H9 (cell line): ENCODE measurements around the gene ARHGAP10. TPM values are rescaled to one million over a fixed set of nuclear protein-coding genes. Genes with fewer than 3 reads are reported as not detected.

Experiments used
- DNase-seq: peaks from one replicate; pipeline ENCODE4 v3.0.0-alpha.2; 2017
- H2AFZ ChIP-seq: one replicate; pipeline ENCODE4 v1.6.1; 2013; ENCODE audit warnings: mild to moderate bottlenecking, low read length, control low read depth, moderate library complexity
- H2AK5ac ChIP-seq: 2 replicates; pipeline ENCODE4 v1.6.1; 2013; ENCODE audit warnings: low read length, control low read depth, mixed read lengths; ENCODE audit not compliant: insufficient read length
- H2BK120ac ChIP-seq: one replicate; pipeline ENCODE4 v1.6.1; 2013; ENCODE audit warnings: low read depth, mild to moderate bottlenecking, low read length, control low read depth, inconsistent platforms; ENCODE audit not compliant: poor library complexity, severe bottlenecking
- H2BK12ac ChIP-seq: 2 replicates; pipeline ENCODE4 v1.6.1; 2013; ENCODE audit warnings: low read length, control low read depth, mixed read lengths, low read depth; ENCODE audit not compliant: insufficient read length
- H2BK15ac ChIP-seq: 2 replicates; pipeline ENCODE4 v1.6.1; 2013; ENCODE audit warnings: low read depth, low read length, control low read depth
- H2BK20ac ChIP-seq: one replicate; pipeline ENCODE4 v1.6.1; 2013; ENCODE audit warnings: low read depth, mild to moderate bottlenecking, low read length, control low read depth, inconsistent platforms; ENCODE audit not compliant: poor library complexity, severe bottlenecking
- H2BK5ac ChIP-seq: 2 replicates; pipeline ENCODE4 v1.6.1; 2013; ENCODE audit warnings: low read length, control low read depth, mixed read lengths; ENCODE audit not compliant: insufficient read length
- H3K14ac ChIP-seq: 2 replicates; pipeline ENCODE4 v1.6.1; 2013; ENCODE audit warnings: low read length, control low read depth; ENCODE audit not compliant: insufficient read depth
- H3K18ac ChIP-seq: 2 replicates; pipeline ENCODE4 v1.6.1; 2013; ENCODE audit warnings: low read depth, mild to moderate bottlenecking, mixed read lengths, low read length, control low read depth; ENCODE audit not compliant: insufficient read length
- H3K23ac ChIP-seq: 2 replicates; pipeline ENCODE4 v1.6.1; 2013; ENCODE audit warnings: low read length, control low read depth, mixed read lengths, low read depth; ENCODE audit not compliant: insufficient read length
- H3K23me2 ChIP-seq: 2 replicates; pipeline ENCODE4 v1.6.1; 2013; ENCODE audit warnings: low read depth, mild to moderate bottlenecking, mixed read lengths, low read length, control low read depth; ENCODE audit not compliant: insufficient read length, poor library complexity, severe bottlenecking
- H3K27ac ChIP-seq: 2 replicates; pipeline ENCODE4 v1.5.1; 2013; ENCODE audit warnings: low read length, control low read depth, mixed read lengths, low read depth; ENCODE audit not compliant: insufficient read length
- H3K27me3 ChIP-seq: 2 replicates; pipeline ENCODE4 v1.6.1; 2013; ENCODE audit warnings: low read length, control low read depth, inconsistent platforms; ENCODE audit not compliant: insufficient read depth
- H3K4ac ChIP-seq: 2 replicates; pipeline ENCODE4 v1.6.1; 2013; ENCODE audit warnings: low read depth, mild to moderate bottlenecking, control low read depth, inconsistent platforms, low read length, moderate library complexity
- H3K4me1 ChIP-seq: 2 replicates; pipeline ENCODE4 v1.6.1; 2013; ENCODE audit warnings: low read length, control low read depth, inconsistent platforms; ENCODE audit not compliant: insufficient read depth
- H3K4me2 ChIP-seq: 2 replicates; pipeline ENCODE4 v1.6.1; 2013; ENCODE audit warnings: low read length, control low read depth, mixed read lengths; ENCODE audit not compliant: insufficient read length, insufficient read depth
- H3K56ac ChIP-seq: 2 replicates; pipeline ENCODE4 v1.6.1; 2013; ENCODE audit warnings: low read depth, mild to moderate bottlenecking, mixed read lengths, low read length, control low read depth; ENCODE audit not compliant: insufficient read length
- H3K79me1 ChIP-seq: 2 replicates; pipeline ENCODE4 v1.6.1; 2013; ENCODE audit warnings: low read depth, mild to moderate bottlenecking, moderate library complexity, low read length, control low read depth, inconsistent platforms; ENCODE audit not compliant: insufficient read depth, poor library complexity, severe bottlenecking
- H3K79me2 ChIP-seq: 2 replicates; pipeline ENCODE4 v1.6.1; 2013; ENCODE audit warnings: low read length, control low read depth, inconsistent platforms; ENCODE audit not compliant: insufficient read depth
- H3K9ac ChIP-seq: 2 replicates; pipeline ENCODE4 v1.6.1; 2013; ENCODE audit warnings: low read length, control low read depth, mixed read lengths; ENCODE audit not compliant: insufficient read length; ENCODE audit errors: extremely low read depth
- H3K9me3 ChIP-seq: one replicate; pipeline ENCODE4 v1.6.1; 2013; ENCODE audit warnings: low read depth, low read length, inconsistent platforms; ENCODE audit not compliant: control insufficient read depth
- H3T11ph ChIP-seq: one replicate; pipeline ENCODE4 v1.6.1; 2013; ENCODE audit warnings: mild to moderate bottlenecking, low read length, control low read depth, inconsistent platforms
- H4K20me1 ChIP-seq: one replicate; pipeline ENCODE4 v1.6.1; 2013; ENCODE audit not compliant: control insufficient read depth, insufficient read length, insufficient read depth
- H4K5ac ChIP-seq: 2 replicates; pipeline ENCODE4 v1.6.1; 2013; ENCODE audit warnings: low read depth, mild to moderate bottlenecking, mixed read lengths, low read length, control low read depth; ENCODE audit not compliant: insufficient read length
- H4K8ac ChIP-seq: replicated peaks from 2 replicates; pipeline ENCODE4 v1.6.1; 2013; ENCODE audit warnings: low read length, control low read depth, mixed read lengths, low read depth; ENCODE audit not compliant: insufficient read length
- H4K91ac ChIP-seq: 2 replicates; pipeline ENCODE4 v1.6.1; 2013; ENCODE audit warnings: low read depth, mild to moderate bottlenecking, moderate library complexity, mixed read lengths, low read length, control low read depth; ENCODE audit not compliant: insufficient read length
- H3K27ac Mint-ChIP-seq, 3 experiments: 2 replicates in 2 of 3; 3 replicates in 1 of 3; pipeline ENCODE4 v1.8.0; 2020 to 2021; ENCODE audit warnings: mixed read lengths in 3 of 3, mild to moderate bottlenecking in 1 of 3, moderate library complexity in 1 of 3
- H3K27me3 Mint-ChIP-seq: 2 replicates; pipeline ENCODE4 v1.8.0; 2021; ENCODE audit warnings: low read depth, mild to moderate bottlenecking, moderate library complexity, mixed read lengths
- H3K36me3 Mint-ChIP-seq, 3 experiments: 2 replicates in 2 of 3; 3 replicates in 1 of 3; pipeline ENCODE4 v1.8.0; 2020 to 2021; ENCODE audit warnings: low read depth in 3 of 3, mixed read lengths in 3 of 3; ENCODE audit not compliant: insufficient read depth in 1 of 3
- H3K4me1 Mint-ChIP-seq, 2 experiments: 2 replicates each; pipeline ENCODE4 v1.8.0; 2020; ENCODE audit warnings: mixed read lengths in 2 of 2
- H3K4me3 Mint-ChIP-seq, 2 experiments: 2 replicates in 1 of 2; 3 replicates in 1 of 2; pipeline ENCODE4 v1.8.0; 2020 to 2021; ENCODE audit warnings: mild to moderate bottlenecking in 2 of 2, mixed read lengths in 2 of 2, moderate library complexity in 1 of 2
- H3K9me3 Mint-ChIP-seq, 2 experiments: 2 replicates in 1 of 2; 3 replicates in 1 of 2; pipeline ENCODE4 v1.8.0; 2020; ENCODE audit warnings: mild to moderate bottlenecking in 2 of 2, mixed read lengths in 2 of 2, moderate library complexity in 1 of 2
- WGBS: extraction: QIAGEN DNeasy Blood & Tissue Kit; methylation state at CpG from one replicate; pipeline ENCODE4 v1.1.7; 2013; ENCODE audit warnings: missing lambda C conversion rate, low lambda C conversion rate, mixed read lengths; ENCODE audit not compliant: insufficient read length; ENCODE audit errors: extremely low coverage; 5-methylcytosine and 5-hydroxymethylcytosine counted together
- total RNA-seq: library from RNA; stranded (reverse); gene quantifications from 2 replicates; pipeline ENCODE4 v1.2.1, GENCODE V29; 2021
- TF ChIP-seq, protein P1 (sequence below): fragments of 200-600 bp; sonication (generic); conservative IDR thresholded peaks from 3 replicates; pipeline ENCODE4 v1.8.0; 2021; ENCODE audit warnings: antibody characterized with exemption, mild to moderate bottlenecking

Gene ARHGAP10
- total RNA-seq, 1 experiment from 2014 or later: 7.8 TPM

DNA sequence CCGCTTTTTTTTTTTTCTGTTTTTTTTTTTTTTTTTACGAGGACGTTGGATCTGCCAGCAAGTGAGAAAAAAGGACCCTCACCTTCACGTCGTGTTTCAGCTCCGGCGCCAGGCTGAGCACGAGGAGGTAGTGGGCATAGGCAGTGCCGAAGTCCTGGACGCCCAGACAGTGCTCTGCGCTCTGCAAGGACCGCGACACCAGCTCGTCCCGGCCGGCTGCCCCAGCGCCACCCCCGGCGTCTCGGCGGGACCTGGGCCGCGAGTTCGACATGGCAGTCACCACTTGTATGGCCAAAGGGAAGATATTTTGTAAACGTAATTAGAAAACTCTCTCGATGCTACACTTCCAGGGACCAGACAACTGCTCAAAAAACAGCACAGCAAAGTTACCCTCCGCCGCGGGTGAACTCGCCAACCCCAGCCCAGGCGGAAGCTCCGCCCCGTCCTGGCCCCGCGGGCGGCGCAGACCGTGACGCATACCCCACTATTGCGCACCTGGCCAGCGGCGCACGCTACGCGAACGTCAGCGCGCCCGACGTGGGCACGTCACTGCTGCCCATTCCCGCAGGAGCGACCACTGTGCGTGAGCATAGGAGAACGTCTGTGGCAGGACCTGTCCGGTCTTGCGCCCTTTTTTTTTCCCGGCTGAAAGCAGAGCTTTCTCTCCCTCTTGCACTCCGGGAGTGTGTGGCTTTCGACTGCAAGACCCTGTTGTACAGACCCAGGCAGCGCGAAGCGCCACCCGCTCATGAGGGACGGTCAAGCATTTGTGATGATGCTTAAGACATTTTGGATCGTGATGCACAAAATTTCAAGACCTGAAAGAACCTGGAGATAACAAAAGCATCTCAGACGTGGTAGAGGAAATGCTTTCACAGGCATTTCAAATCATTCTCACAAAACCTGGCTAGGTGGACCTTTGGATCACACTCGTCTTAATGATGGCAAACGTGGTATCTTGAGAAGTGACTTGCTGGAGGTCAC is 47.9 kb upstream of the ARHGAP10 start, which contains the start of gene PRMT9:
Gene PRMT9, minus strand, starts transcription at position 447 of the 984 bp plus-strand sequence. Its CDS starts 176 bp downstream, at position 271.
- no peaks in the 10 kb centered on the region for H4K20me1 ChIP-seq
- no peak within 1 kb of the TSS for H4K91ac ChIP-seq
- peak within 1 kb of the TSS; percentile 16 for H2BK12ac ChIP-seq
- Mint-ChIP-seq H3K27ac (peak within 1 kb of the TSS; percentile 77 to 98 (median 97)), H3K36me3 (peaks cover 2 to 3% (median 2%) of the 10 kb centered on the region in 3 experiments; a peak in 6 of 7 replicates), H3K27me3 (peaks cover 9% of the 10 kb centered on the region), H3K9me3 (peaks cover 0 to 4% of the 10 kb centered on the region in 2 experiments; a peak in 2 of 5 replicates), H3K4me1 (peaks cover 17 to 20% of the 10 kb centered on the region in 2 experiments), H3K4me3 (peak within 1 kb of the TSS; percentile 83 to 87)
- no peaks in the 10 kb centered on the region for H3K4me1 ChIP-seq
- no peaks in the 10 kb centered on the region for H3K9me3 ChIP-seq
- no peak within 1 kb of the TSS for H3K4ac ChIP-seq
- no peak within 1 kb of the TSS for H3K56ac ChIP-seq
- DNase-seq: peak; percentile 88
- peak within 1 kb of the TSS; percentile 89 for H3K9ac ChIP-seq
- no peak within 1 kb of the TSS for H4K8ac ChIP-seq
- TF ChIP-seq, protein P1, sequence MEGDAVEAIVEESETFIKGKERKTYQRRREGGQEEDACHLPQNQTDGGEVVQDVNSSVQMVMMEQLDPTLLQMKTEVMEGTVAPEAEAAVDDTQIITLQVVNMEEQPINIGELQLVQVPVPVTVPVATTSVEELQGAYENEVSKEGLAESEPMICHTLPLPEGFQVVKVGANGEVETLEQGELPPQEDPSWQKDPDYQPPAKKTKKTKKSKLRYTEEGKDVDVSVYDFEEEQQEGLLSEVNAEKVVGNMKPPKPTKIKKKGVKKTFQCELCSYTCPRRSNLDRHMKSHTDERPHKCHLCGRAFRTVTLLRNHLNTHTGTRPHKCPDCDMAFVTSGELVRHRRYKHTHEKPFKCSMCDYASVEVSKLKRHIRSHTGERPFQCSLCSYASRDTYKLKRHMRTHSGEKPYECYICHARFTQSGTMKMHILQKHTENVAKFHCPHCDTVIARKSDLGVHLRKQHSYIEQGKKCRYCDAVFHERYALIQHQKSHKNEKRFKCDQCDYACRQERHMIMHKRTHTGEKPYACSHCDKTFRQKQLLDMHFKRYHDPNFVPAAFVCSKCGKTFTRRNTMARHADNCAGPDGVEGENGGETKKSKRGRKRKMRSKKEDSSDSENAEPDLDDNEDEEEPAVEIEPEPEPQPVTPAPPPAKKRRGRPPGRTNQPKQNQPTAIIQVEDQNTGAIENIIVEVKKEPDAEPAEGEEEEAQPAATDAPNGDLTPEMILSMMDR: no peak
- no peak within 1 kb of the TSS for H2BK20ac ChIP-seq
- H3K23me2 ChIP-seq: peaks cover 8% of the 10 kb centered on the region
- no peak within 1 kb of the TSS for H3K27ac ChIP-seq
- peak within 1 kb of the TSS; percentile 85 for H3K18ac ChIP-seq
- peak within 1 kb of the TSS; percentile 64 for H3K4me2 ChIP-seq
- H3K14ac ChIP-seq: peak within 1 kb of the TSS; percentile 89
- peaks cover 5% of the 10 kb centered on the region for H3K79me1 ChIP-seq
- H3K23ac ChIP-seq: no peak within 1 kb of the TSS
- H2AK5ac ChIP-seq: no peak within 1 kb of the TSS
- no CpG with 5 or more reads among the region's 69 CpGs for WGBS
- H3K27me3 ChIP-seq: no peaks in the 10 kb centered on the region
- H3T11ph ChIP-seq: no peak within 1 kb of the TSS
- H4K5ac ChIP-seq: peak within 1 kb of the TSS; percentile 48
- H2BK5ac ChIP-seq: no peak within 1 kb of the TSS
- H2AFZ ChIP-seq: no peak within 1 kb of the TSS
- H2BK120ac ChIP-seq: no peak within 1 kb of the TSS
- no peak within 1 kb of the TSS; the same call in 1 of the 2 replicates for H2BK15ac ChIP-seq
- peaks cover 3% of the 10 kb centered on the region; the same call in 1 of the 2 replicates for H3K79me2 ChIP-seq
